Measurements from ENCODE around the gene DOK7. TPM values are rescaled to one million over a fixed set of nuclear protein-coding genes. Genes with fewer than 3 reads are reported as not detected.

The DOK7 gene
- total and polyA plus RNA-seq, 2 of the 4 experiments (the other 2 are of a cell fraction), result not detected

GRCh38 chr4:3508542-3508941 is 45.4 kb downstream of the DOK7 start:
- Histone ChIP-seq H3K4me2 (ENCODE audit: low read depth, low read length) (no peak overlapping the region), H2BK5ac (ENCODE audit: low read depth, low read length, poor library complexity, severe bottlenecking) (no peak overlapping the region), H2BK15ac (ENCODE audit: low read depth, low read length) (no peak overlapping the region), H3K4ac (ENCODE audit: low read depth, low read length) (no peak overlapping the region), H3K14ac (replicated peaks; ENCODE audit: low read depth, low read length) (no peak overlapping the region), H2AK5ac (ENCODE audit: low read depth, low read length) (no peak overlapping the region), H2AK9ac (replicated peaks; ENCODE audit: low read depth, low read length, poor library complexity) (no peak overlapping the region), H2BK20ac (ENCODE audit: low read depth, low read length) (no peak overlapping the region), H3K18ac (ENCODE audit: low read depth, low read length) (no peak overlapping the region), H4K91ac (ENCODE audit: insufficient read depth, low read depth, low read length) (no peak overlapping the region), H3K23ac (ENCODE audit: low read depth, low read length) (no peak overlapping the region), H4K20me1 (ENCODE audit: insufficient read depth, low read length) (peaks cover 9% of the 10 kb centered on the region; the same call in 1 of the 2 replicates), H3K79me1 (ENCODE audit: low read depth in 1 of 2, low read length in 2 of 2) (peaks cover 7 to 25% of the 10 kb centered on the region in 2 experiments), H3K4me3 (ENCODE audit: insufficient read depth, low read depth, low read length) (no peak overlapping the region), H3K27me3 (ENCODE audit: control insufficient read depth, insufficient read depth, low read length) (no peaks in the 10 kb centered on the region), H3K27ac (ENCODE audit: insufficient read depth, low read length) (no peak overlapping the region), H3K4me1 (ENCODE audit: control insufficient read depth, insufficient read depth, low read length) (no peaks in the 10 kb centered on the region), H3K56ac (ENCODE audit: extremely low read depth, insufficient read depth, low read length) (no peak overlapping the region), H3K9ac (ENCODE audit: low read depth, low read length) (no peak overlapping the region), H4K8ac (ENCODE audit: low read depth in 2 of 2, low read length in 2 of 2) (no peak overlapping the region), H3K9me3 (ENCODE audit: control insufficient read depth, insufficient read depth, low read length) (no peaks in the 10 kb centered on the region), H3K36me3 (ENCODE audit: control insufficient read depth, insufficient read depth, low read length) (peaks cover 43% of the 10 kb centered on the region), H2AFZ (replicated peaks; ENCODE audit: low read length, poor library complexity) (no peak overlapping the region), H2BK120ac (ENCODE audit: low read depth, low read length) (no peak overlapping the region), H4K5ac (ENCODE audit: low read depth, low read length) (no peak overlapping the region), H3K9me1 (ENCODE audit: insufficient read depth, low read length) (peaks cover 3% of the 10 kb centered on the region; the same call in 1 of the 2 replicates)
- POLR2A ChIA-PET (ENCODE audit: unreplicated experiment), result no interaction called here
- TF ChIP-seq MAFK (IDR thresholded peaks at IDR 0.05; ENCODE audit: low read depth, low read length), result no peak
- no peak for TF ChIP-seq BHLHE40 (IDR thresholded peaks at IDR 0.05; ENCODE audit: low read depth, low read length)
- TF ChIP-seq RCOR1 (IDR thresholded peaks at IDR 0.05; ENCODE audit: insufficient replicate concordance, low read length), result no peak
- TF ChIP-seq, protein P1, sequence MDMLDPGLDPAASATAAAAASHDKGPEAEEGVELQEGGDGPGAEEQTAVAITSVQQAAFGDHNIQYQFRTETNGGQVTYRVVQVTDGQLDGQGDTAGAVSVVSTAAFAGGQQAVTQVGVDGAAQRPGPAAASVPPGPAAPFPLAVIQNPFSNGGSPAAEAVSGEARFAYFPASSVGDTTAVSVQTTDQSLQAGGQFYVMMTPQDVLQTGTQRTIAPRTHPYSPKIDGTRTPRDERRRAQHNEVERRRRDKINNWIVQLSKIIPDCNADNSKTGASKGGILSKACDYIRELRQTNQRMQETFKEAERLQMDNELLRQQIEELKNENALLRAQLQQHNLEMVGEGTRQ (IDR thresholded peaks at IDR 0.05; ENCODE audit: low read depth, low read length), result no peak
- TF ChIP-seq MAZ (IDR thresholded peaks at IDR 0.05; ENCODE audit: borderline replicate concordance, low read depth, low read length), result no peak
- TF ChIP-seq CHD1 (IDR thresholded peaks at IDR 0.05; ENCODE audit: low read depth, low read length), result no peak
- no peak for TF ChIP-seq POLR2A (IDR thresholded peaks at IDR 0.05; ENCODE audit: low read depth, low read length)
- no peak for TF ChIP-seq CEBPB (IDR thresholded peaks at IDR 0.05; ENCODE audit: low read depth, low read length)
- no peak for TF ChIP-seq SMC3 (IDR thresholded peaks at IDR 0.05; ENCODE audit: low read depth, low read length)
- no peak for TF ChIP-seq MXI1 (IDR thresholded peaks at IDR 0.05; ENCODE audit: borderline replicate concordance, low read depth, low read length)
- no peak for TF ChIP-seq RFX5 (IDR thresholded peaks at IDR 0.05; ENCODE audit: low read depth, low read length)
- no peak for TF ChIP-seq RAD21 (IDR thresholded peaks at IDR 0.05; ENCODE audit: low read length)
- TF ChIP-seq NFE2L2 (IDR thresholded peaks at IDR 0.05; ENCODE audit: low read depth, low read length), result no peak
- TF ChIP-seq, protein P2, sequence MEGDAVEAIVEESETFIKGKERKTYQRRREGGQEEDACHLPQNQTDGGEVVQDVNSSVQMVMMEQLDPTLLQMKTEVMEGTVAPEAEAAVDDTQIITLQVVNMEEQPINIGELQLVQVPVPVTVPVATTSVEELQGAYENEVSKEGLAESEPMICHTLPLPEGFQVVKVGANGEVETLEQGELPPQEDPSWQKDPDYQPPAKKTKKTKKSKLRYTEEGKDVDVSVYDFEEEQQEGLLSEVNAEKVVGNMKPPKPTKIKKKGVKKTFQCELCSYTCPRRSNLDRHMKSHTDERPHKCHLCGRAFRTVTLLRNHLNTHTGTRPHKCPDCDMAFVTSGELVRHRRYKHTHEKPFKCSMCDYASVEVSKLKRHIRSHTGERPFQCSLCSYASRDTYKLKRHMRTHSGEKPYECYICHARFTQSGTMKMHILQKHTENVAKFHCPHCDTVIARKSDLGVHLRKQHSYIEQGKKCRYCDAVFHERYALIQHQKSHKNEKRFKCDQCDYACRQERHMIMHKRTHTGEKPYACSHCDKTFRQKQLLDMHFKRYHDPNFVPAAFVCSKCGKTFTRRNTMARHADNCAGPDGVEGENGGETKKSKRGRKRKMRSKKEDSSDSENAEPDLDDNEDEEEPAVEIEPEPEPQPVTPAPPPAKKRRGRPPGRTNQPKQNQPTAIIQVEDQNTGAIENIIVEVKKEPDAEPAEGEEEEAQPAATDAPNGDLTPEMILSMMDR (conservative IDR thresholded peaks at IDR 0.05; ENCODE audit: low read depth, low read length), result no peak
- TF ChIP-seq FOS (IDR thresholded peaks at IDR 0.05; ENCODE audit: low read depth, low read length), result no peak
- no TSS peak for BruUV-seq (replicated peaks)
- CTCF ChIA-PET, result no interaction called here
- no peak for DNase-seq
- no peak for ATAC-seq (ENCODE audit: low read depth)
- dilution Hi-C loops (cut with HindIII; ENCODE audit: low sequenced_read_pairs, unreplicated experiment) (no loop called here), in situ Hi-C loops (cut with MboI; ENCODE audit: low sequenced_read_pairs) (no loop called here), intact Hi-C loops (cut with micrococcal nuclease) (no loop called here)
- 95% methylated on average over 10 of the region's 10 CpGs; no CpG with 5 or more reads in 1 of the 2 experiments for WGBS, 2 experiments (ENCODE audit: extremely low coverage in 2 of 2, insufficient read length in 1 of 2)
